ENCODE results near the gene KLF13.

The KLF13 gene

DNA sequence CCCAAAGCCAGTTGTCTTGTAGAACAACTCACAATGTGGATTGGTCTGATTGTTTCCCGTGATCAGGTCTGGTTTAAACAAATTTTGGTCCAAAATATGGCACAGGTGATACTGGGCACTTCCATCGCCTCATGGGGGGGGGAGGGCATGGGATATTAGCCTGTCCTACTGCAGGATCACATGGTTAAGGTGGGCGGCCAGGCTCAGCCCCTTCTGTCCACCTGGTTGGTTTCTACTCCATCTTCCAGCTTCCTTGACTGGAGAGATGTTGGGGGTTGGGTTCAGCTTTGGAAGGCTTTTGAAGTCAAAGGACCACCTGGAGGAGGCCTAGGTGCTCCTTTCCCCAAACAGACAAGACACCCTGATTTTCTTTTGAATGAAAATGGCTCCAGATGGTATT lies 7.2 kb downstream of the KLF13 start:
- no peak for DNase-seq

GRCh38 chr15:31335989-31336592 lies 9.5 kb downstream of the KLF13 start:
- no peak for DNase-seq

GRCh38 chr15:31336593-31337295 lies 10.1 kb downstream of the KLF13 start:
- no peak for DNase-seq

GRCh38 chr15:31337352-31338031 lies 10.9 kb downstream of the KLF13 start:
- no peak for DNase-seq

GRCh38 chr15:31338318-31338878 lies 11.8 kb downstream of the KLF13 start:
- DNase-seq, result no peak

DNA sequence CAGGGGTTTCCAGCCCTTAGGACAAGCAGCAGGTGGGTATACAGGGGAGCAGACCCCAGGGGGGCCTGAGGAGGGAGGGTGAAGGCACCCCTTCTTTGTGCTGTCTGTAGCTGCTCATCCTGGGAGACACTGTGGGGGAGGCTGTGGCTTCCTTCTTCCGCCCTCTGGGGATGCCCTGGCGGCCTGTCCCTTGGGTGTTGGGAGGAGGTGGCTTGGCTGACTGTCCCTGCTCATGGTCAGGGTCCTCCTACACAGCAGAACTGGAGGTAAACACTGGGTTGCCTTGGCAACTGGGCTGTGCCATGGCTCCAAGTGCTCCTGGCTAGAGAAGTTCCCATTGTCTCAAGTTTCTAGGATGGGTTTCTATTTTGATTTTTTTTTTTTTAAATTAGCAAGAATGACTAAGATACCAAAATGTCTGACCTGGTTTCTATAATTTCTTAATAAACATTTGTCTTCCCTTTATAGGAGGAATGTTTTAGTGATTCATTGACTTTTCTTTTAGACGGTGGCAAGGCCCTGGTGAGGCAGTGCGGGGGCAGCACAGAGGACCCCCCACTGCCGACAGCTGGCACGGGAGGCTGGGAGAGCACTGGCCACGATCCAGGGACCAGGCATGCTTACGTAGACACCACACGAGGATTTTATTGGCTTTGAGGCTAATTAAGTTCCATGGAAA lies 12.4 kb downstream of the KLF13 start:
- no peak for DNase-seq

- DNase-seq, result no peak
Measured at GRCh38 chr15:31339558-31339895, 12.9 kb downstream of the KLF13 start.

DNA sequence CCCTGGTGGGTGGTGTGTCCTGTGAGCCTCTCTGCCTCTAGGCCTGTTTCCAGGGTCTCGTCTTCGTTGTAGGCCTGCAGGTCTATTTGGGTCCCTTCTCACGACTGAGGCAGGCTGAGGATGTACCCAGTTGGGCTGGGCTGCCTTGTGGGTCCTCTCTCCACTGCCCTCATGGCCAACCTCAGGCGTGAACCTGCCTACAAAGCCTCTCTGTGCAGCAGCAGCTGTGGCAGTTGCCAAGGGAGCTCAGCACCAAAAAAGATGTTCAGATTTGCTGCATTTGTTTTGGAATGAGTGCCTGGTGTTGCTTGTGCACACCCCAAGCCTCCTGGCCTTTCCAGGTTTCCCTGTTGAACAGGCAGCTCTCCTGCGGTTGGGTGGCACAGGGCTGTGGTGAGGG lies 13.4 kb downstream of the KLF13 start:
- DNase-seq, result no peak

DNA sequence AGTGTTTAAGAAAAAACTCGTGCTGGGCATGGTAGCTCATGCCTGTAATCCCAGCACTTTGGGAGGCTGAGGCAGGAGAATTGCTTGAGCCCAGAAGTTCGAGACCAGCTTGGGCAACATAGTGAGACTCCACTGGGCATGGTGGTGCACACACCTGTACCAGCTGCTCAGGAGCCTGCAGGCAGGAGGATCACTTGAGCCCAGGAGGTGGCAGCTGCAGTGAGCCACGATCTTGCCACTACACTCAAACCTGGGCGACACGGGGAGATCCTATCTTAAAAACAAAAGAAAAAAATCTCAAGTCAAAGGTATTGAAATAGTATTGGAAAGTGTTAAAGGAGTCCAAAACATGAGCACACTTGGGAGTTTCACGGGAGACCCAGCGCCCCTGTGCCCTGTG lies 14.0 kb downstream of the KLF13 start:
- DNase-seq, result no peak

DNA sequence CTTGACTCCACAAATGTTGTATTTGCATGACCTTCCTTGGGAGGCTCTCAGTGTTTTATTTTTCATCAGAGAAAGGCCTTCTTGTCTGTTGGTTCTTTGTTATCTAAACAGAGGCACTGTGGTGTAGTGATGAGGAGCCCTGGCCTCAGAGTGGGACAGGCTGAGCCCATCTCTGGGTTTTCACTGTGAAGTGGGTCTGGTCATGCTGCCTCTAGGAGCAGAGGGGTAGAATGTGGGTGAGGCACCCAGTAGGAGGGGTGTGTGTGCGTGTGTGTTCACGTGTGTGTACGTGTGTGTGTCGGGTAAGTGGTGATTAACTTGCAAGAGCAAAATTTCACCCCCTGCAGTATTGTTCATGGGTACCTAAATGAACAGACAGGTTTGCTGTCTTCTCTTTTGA lies 14.4 kb downstream of the KLF13 start:
- DNase-seq, result no peak

- DNase-seq, result no peak
Measured at GRCh38 chr15:31341496-31342195, 15.0 kb downstream of the KLF13 start.

DNA sequence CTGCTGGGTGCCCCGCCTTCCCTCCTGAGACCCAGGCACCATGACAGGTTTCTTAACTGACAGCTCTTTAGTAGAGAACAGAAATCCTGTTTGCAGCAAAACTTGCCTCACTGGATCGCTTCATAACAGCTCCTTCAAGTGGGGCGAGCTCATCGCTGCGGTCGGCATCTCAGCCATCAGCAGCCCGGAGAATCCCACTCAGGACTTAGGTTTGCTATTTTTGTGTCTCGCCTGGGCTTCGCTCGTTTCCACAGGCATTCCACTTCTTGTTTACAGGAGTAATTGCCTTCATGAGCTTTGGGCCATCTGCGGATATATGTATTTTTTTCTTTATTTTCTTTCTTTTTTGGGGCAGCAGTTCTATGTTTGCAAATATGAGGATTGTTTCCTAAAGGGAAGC lies 15.7 kb downstream of the KLF13 start:
- DNase-seq, result no peak

DNA sequence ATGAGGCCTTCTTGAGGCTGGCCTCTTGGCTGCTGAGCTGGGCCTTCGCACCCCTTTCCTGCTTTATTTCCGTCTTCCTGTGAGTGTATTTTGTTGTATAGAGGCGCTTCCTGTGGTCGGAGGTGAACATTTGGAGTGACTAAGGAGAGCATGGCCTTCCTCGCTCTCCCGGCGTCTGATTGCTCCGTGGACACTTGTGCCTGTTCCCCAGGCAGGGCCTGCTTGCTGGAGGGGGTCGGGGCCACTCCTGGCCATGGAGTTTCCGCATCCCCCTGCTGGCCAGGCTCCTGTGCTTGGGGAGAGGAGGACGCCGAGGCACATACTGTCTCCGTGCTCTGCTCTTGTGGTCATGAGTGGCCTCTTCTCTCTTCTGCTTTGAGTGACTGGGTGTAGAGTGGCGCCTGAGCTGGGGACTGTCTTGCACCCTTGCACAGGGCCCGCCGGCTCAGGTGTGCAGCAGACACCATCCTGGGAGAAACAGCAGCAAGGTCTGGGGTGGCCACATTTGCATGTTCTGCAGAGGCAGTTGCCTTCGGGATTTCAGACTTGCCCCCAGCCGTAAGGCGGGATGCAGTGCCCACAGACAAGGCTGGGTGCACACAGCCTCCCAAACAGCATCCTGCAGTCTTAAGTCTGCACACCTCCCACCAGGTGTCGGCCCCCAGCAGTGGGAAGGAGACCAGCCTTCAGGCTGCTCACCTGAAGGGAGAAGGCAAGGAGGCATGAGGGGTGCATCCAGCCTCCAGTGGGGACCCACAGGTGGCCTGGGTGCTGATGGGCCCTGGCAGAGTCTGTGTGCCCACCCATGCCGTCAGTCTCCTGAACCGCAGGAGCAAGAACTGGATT lies 16.4 kb downstream of the KLF13 start:
- no peak for DNase-seq

- DNase-seq, result no peak
Measured at GRCh38 chr15:31343831-31344230, 17.2 kb downstream of the KLF13 start.

GRCh38 chr15:31344266-31344665 lies 17.6 kb downstream of the KLF13 start:
- no peak for DNase-seq

- DNase-seq, result no peak
Measured at GRCh38 chr15:31344823-31345605, 18.4 kb downstream of the KLF13 start.

DNA sequence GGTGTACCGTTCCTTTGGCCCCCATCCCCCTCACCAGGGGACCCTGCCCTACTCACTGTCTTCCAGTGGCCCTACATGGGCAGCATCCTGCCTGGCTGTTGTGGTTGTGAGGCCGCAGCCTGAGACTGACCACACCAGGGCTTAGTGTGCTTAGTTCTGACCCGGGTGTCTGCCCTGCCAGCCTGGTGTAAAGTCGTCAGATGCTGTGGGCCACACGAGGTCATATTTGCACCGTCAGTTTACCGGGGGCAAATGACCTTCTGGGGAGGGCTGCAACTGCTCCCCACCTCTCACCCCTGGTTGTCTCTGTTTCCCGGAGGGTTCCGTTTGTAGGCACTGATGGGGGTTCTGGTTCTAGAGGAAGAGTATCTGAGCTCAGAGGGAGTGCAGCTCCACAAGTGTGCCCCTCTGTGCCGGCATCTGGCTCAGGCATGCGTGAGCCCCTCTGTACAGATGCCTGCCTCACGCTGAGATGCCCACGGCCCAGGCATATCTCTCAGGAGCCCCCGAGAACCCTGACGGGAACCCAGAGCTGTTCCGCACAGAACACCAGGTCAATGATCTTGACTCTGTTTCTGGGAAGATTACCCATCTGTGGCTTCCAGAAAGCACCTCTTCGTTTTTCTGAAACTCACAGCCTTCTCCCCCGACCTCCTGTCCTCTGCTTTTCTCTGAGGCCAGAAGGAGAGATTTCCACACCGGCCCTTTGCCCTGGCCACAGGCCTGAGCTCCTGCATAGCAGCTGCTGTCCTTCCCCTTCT lies 19.2 kb downstream of the KLF13 start:
- no peak for DNase-seq

DNA sequence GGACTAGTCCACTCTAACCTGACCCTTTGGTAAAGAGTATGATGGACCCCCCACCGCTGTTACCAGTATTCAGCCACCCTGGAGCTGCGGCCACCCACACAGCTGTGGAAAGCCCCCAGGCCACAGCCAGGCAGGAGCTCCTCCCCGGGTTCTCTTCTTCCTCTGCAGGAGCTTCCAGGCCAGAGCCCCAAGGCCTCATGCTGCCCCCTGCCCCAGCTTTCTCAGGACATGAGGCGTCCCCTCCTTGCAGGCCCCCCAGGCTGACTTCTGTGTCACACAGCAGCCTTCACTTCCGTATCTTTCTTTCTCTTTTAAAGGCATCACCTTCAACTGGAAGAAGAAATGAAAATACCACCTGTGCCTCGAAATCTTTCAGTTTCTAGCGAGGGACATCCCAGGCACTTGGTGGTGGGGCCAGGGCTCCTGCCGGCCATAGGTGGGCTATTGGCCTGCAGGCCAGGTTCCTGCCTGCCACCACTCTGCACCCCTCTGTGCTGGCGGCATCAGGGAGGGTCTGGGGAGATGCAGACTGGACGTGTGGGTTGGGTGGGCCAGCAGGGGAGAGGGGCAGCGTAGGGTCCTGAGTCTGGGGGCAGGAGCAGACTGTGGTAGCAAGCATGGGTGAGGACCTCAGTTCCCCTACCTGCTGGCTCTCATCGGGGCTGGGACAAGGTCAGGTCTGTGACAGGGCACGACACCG lies 19.9 kb downstream of the KLF13 start:
- DNase-seq, result no peak

DNA sequence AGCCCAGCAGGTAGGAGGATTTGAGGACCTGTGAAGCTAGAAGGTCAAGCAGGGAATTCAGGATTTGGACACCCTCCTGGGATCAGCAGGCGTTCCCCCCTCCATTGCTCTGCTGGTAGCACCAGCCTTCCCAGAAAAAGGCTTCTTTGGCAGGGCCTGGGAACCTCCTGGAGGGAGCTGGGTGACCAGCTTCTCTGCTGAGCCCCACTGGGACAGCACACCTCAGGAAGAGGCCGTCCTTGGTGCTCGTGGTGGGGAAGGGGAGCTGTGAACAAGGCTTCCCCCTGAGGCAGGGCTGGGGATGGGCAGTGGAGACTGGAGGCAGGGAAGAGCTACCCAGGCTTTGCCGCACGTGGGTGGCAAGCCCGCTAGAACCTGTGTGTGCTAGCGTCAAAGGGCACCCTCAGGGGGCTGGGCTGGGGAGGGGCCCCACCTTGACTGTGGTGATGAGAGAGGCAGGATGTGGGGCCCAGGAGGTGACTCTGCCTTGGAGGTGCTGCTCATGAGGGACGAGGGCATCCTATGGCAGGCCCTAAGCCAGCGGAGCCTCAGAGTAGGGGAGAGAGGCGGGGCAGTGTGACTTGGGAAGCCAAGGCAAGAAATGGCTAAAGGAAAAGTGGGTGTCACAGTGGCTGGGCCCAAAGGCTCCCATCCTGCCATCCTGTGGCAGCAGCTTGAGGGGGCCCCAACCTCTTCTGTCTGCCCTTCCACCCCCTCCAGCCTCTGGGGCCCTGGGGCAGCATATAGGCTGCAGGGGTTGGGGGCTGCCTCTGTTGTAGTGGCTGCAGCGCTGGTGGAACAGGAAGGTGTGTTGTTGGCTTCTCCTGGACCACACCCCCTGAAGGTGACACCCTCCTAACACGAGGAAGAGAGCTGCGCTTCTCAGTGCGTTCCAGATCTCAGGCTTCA lies 20.7 kb downstream of the KLF13 start:
- DNase-seq, result no peak
